Right ventricle myocardium inferior (tissue), 1 donor: Measurements from ENCODE around the gene HPSE2. TPM values are rescaled to one million over a fixed set of nuclear protein-coding genes. Genes with fewer than 3 reads are reported as not detected.

Source experiments
- ATAC-seq: fragments of 200-7000 bp; cut with Tn5 transposase; one replicate; pipeline ENCODE4 v1.9.1; 2020; ENCODE audit warnings: mild to moderate bottlenecking, moderate library complexity
- DNase-seq: peaks from one replicate; pipeline ENCODE4 v3.0.0; 2021; ENCODE audit errors: missing footprints
- intact Hi-C: fragments of 100-400 bp; cut with DNase I; formaldehyde crosslinking; loops from one replicate; pipeline ENCODE4 v1.11.0; 2022
- total RNA-seq: library from RNA; stranded (reverse); fragmentation: NEBNext Ultra II Directional; extraction: Animal tissue kit (Norgen Biotek cat#: 25700); gene quantifications from one replicate; pipeline ENCODE4 v1.2.1, GENCODE V29; 2021
- donor health status: DM: no; HTN: yes; CAD: no; lungs with severe emphysema.

Gene HPSE2
- total RNA-seq, 1 donor from 2014 or later = 0.14 TPM

GRCh38 chr10:98423691-98424120 lies 811.9 kb downstream of the HPSE2 start:
- no peak for ATAC-seq
- intact Hi-C loops = no loop called here
- DNase-seq = no peak

- intact Hi-C loops = no loop called here
Measured at GRCh38 chr10:98422182-98422581, 813.5 kb downstream of the HPSE2 start.

GRCh38 chr10:98420786-98421185 lies 814.9 kb downstream of the HPSE2 start:
- intact Hi-C loops = no loop called here
- peak; percentile 57 for ATAC-seq

More at GRCh38 chr10:98422182-98422581, 813.5 kb downstream of the HPSE2 start:
- no peak for DNase-seq
- ATAC-seq = no peak

GRCh38 chr10:98419469-98420261 lies 816.0 kb downstream of the HPSE2 start:
- intact Hi-C loops = loop anchor here (5.0 kb wide), 1 partner anchor 77 kb away; no protein-coding TSS in a partner anchor
- DNase-seq (no peak), ATAC-seq (no peak)

More at GRCh38 chr10:98420786-98421185, 814.9 kb downstream of the HPSE2 start:
- no peak for DNase-seq

GRCh38 chr10:98418665-98419468 lies 816.8 kb downstream of the HPSE2 start:
- ATAC-seq = no peak
- DNase-seq = peak; percentile 51
- intact Hi-C loops = loop anchor here (5.0 kb wide), 1 partner anchor 77 kb away; no protein-coding TSS in a partner anchor

- intact Hi-C loops = loop anchor here (5.0 kb wide), 1 partner anchor 76 kb away; no protein-coding TSS in a partner anchor
- ATAC-seq = no peak
Measured at GRCh38 chr10:98417973-98418664, 817.5 kb downstream of the HPSE2 start.

GRCh38 chr10:98417481-98417959 lies 818.1 kb downstream of the HPSE2 start:
- ATAC-seq (no peak), DNase-seq (no peak)
- intact Hi-C loops = loop anchor here (5.0 kb wide), 1 partner anchor 75 kb away; no protein-coding TSS in a partner anchor

More at GRCh38 chr10:98417973-98418664, 817.5 kb downstream of the HPSE2 start:
- peak; percentile 46 for DNase-seq

GRCh38 chr10:98416606-98417388 lies 818.9 kb downstream of the HPSE2 start:
- DNase-seq = no peak
- no peak for ATAC-seq
- intact Hi-C loops = loop anchor here (5.0 kb wide), 1 partner anchor 74 kb away; no protein-coding TSS in a partner anchor

GRCh38 chr10:98415731-98416119 lies 819.9 kb downstream of the HPSE2 start:
- DNase-seq = no peak
- intact Hi-C loops = loop anchor here (5.0 kb wide), 1 partner anchor 73 kb away; no protein-coding TSS in a partner anchor
- no peak for ATAC-seq

GRCh38 chr10:98414932-98415730 lies 820.5 kb downstream of the HPSE2 start, which contains the start of gene PYROXD2:
Gene PYROXD2 (minus strand): TSS chr10:98415182. CDS start chr10:98415135, 47 bp downstream.
- peak; percentile 96 for ATAC-seq
- peak; percentile 94 for DNase-seq
- intact Hi-C loops = loop anchor here (5.0 kb wide), 2 partner anchors 73 to 93 kb away; no protein-coding TSS in a partner anchor

GRCh38 chr10:98414578-98414931 lies 821.1 kb downstream of the HPSE2 start:
- intact Hi-C loops = loop anchor here (5.0 kb wide), 1 partner anchor 92 kb away; no protein-coding TSS in a partner anchor
- no peak for ATAC-seq

GRCh38 chr10:98411768-98412167 lies 823.9 kb downstream of the HPSE2 start:
- DNase-seq (no peak), ATAC-seq (no peak)
- intact Hi-C loops = loop anchor here (5.0 kb wide), 1 partner anchor 89 kb away; no protein-coding TSS in a partner anchor

More at GRCh38 chr10:98414578-98414931, 821.1 kb downstream of the HPSE2 start:
- no peak for DNase-seq

- intact Hi-C loops = loop anchor here (5.0 kb wide), 1 partner anchor 89 kb away; no protein-coding TSS in a partner anchor
- peak; percentile 44 for DNase-seq
- ATAC-seq = no peak
Measured at GRCh38 chr10:98411166-98411565, 824.5 kb downstream of the HPSE2 start.

- DNase-seq = no peak
- intact Hi-C loops = loop anchor here (5.0 kb wide), 1 partner anchor 88 kb away; no protein-coding TSS in a partner anchor
- no peak for ATAC-seq
Measured at GRCh38 chr10:98410759-98411158, 824.9 kb downstream of the HPSE2 start.

- intact Hi-C loops = loop anchor here (5.0 kb wide), 1 partner anchor 88 kb away; no protein-coding TSS in a partner anchor
- ATAC-seq = no peak
- peak; percentile 18 for DNase-seq
Measured at GRCh38 chr10:98410135-98410743, 825.4 kb downstream of the HPSE2 start.

- no peak for DNase-seq
- no peak for ATAC-seq
- intact Hi-C loops = no loop called here
Measured at GRCh38 chr10:98408799-98409198, 826.9 kb downstream of the HPSE2 start.
